GM21786 (cell line): Measurements from ENCODE around the gene PRTFDC1.
"Not testable (repeated sequence)": the region's sequence is repeated elsewhere in the genome, so short reads cannot be mapped to it uniquely, and the experiment has no call there.

Source experiments
- ATAC-seq: cut with Tn5 transposase; IDR thresholded peaks from one replicate; pipeline ENCODE4 v1.9.1; 2021; ENCODE audit not compliant: unreplicated experiment

The PRTFDC1 gene

DNA sequence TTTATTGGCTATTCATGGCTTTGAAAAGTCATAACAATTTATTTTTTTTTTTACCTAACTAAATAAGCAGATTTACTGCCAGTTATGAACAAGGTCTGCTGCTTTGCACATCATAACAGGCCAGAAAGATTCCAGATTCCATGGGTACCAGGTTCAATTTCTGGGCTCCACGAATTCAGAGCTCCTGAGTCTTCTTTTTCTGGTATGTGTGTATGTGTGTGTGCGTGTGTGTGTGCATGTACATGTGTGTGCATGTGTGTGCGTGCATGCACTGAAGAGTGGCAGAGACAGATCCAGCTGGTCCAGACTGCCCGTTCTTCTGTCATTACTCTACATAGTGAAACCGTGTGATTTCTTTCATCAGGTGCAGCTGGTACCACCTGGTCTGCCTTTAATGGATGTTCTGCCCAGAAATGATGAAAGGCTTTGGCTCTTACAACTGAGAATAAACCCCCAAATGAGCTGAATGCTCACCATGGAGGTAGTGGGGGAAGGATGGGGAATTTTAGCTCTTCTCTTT, 14.6 kb upstream of the PRTFDC1 start:
- ATAC-seq: no peak

DNA sequence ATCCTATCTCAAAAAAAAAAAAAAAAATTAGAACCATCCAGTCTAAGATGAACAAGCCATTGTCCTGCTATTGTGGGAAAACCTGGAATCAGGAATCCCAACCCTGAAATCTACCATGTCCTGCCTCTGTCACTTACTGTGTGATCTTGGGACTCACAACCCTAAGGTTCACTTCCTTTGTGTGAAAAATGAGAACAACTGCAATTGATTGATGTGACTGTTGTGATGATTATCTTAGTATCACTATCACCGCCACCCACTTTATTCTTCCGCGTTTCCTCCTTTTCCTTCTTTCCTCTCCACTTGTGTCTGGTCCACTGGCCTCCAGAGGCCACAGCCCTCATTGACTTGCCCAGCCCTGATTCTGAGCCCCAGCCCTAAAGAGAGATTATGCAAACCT, 12.6 kb upstream of the PRTFDC1 start:
- ATAC-seq: no peak

DNA sequence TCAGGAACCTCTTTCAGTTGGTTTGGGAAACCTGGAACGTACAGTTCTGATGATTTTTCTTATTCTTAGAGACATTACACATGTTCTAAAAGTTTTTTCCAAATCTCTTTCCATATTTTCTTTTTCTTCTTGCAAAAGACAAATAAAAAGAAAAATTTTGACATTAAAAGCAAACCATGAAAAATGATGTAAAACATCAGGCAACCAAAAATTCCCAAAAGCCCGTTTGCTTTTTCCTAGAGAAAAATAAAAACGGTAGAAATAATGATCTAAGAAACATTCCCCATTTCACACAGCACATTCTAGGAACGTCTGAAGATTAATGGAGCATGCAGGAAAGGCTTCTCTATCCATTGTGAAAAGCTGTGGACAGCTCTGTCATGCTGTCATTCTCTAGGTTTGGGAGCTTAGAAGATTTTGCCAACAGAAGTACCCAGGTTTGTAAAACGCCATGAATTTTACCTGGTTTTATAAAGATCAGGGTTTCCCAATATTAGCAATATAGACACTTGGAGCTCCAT, 11.2 kb upstream of the PRTFDC1 start:
- ATAC-seq: no peak

DNA sequence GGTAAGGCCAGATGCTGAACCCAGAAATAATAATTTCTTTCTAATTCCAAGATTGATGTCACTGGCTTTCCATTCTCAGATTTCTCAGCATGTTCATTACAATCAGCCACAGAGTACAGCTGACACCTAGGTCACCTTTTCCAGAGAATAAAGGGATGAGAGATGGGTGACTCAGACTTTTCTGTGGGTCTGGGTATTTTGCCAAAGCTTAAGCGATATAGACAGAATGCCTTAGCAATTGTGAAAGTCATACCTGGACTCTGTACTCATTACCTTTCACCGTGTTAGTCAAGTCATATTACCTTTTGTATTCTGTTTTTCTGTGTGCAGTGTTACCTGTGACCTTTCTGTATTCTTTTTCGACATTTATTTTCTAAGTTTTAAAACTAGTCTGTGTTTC, 10.6 kb upstream of the PRTFDC1 start:
- no peak for ATAC-seq

DNA sequence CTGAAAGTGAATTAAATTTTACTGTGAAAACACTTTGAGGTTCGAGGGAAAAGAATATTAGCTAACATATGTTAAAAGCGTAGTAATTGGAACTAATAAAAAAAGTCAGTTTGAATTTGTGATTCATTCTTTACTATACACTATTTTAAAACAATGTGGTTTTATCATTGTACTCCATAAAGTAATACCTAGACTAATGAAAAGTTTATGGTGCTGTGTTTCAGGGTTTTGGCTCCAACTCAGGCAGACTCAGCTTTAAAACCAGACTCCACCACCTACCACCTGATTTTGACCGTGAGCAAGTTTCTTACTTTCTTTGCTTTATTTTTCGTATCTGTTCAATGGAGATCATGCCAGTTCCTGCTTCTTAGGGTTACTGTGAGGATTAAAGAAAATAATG, 9.2 kb upstream of the PRTFDC1 start:
- ATAC-seq: no peak

DNA sequence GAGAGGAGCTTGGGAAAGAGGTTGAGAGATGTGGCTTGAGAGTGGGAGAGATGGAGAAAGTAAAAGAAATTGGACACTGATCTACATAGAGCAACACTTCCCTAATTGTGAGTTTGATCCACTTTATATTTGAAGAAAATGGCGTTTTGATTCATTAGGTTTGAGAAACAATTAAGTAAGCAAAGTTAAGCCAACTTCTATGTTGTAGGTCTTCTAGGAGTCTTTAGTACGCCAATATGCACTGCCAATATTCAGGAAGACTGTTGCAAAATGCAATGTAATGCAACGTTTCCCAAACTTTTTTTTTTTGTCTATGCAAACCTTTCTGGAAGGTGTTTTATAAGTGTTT, 7.0 kb upstream of the PRTFDC1 start:
- no peak for ATAC-seq

DNA sequence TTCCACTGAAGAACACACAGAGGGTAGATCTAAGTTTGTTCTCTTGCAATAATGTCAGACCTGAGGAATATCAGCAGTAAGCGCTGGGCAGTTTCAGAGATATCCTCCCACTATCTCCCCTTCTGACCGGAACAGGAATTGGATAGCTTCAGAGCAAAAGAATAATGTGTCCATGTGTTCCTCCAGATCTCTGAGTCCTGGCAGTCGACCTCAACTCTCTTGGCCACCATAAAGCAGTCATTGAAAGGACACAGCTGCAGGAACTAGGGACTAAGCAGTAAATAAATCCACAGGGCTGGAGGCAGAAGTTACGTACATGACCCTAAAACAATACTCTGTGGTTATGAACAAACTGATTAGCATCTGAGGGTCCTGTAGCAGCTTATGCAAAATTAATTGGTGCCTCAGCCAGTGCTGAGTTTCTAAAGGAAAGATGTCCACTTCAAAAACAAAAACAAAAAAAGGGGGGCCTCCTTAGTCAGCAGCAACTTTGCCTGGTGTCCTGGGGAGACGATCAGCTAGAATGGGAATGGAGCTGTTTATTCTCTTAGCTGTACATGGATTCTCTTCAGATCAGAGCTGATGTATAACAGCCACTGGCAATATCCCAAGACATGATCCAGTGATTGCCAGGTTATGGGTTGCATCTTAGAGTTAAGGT, 6.4 kb upstream of the PRTFDC1 start:
- ATAC-seq: no peak

DNA sequence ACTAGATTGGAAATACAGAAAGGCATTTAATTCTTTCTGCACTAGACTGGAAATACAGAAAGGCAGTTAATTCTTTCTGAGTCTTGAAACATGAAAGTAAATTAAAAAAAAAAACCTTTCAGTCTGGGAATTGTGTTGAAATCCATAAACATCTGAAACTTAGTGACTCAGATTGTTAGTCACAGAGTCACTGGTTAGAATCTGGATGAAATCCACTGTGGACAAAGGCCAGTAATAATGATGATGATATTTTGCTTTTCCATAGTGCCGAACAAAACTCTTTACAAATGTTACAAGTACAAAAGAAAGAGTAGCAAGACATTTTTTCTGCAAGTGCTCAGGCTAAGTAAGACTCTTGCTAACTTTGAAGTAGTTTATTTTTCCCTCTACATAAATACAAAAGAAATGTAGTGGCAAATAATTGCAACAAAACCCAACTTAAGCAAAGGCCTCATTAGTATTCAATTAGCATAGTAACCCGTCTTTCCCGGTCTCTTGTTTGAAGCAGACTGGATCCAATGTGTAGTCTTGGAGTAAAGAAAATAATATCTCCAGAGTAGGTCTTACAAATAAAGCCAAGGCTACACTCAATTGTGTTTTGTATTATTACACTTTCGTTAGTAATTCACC, 5.8 kb upstream of the PRTFDC1 start:
- ATAC-seq: no peak

DNA sequence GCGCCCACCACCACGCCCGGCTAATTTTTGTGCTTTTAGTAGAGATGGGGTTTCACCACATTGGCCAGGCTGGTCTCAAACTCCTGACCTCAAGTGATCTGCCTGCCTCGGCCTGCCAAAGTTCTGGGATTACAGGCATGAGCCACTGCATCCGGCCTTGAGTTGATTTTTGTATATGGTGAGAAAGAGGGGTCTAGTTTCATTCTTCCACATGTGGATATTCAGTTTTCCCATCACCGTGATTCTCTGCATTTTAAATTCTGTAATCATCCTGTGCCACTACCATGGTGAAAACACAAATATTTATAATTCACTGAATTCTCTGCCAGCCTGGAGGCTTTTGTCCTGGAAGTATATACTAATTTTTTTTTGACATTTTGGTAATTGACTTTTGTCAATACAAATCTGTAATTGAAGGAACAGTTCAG, 5.2 kb upstream of the PRTFDC1 start:
- not testable (repeated sequence) for ATAC-seq

DNA sequence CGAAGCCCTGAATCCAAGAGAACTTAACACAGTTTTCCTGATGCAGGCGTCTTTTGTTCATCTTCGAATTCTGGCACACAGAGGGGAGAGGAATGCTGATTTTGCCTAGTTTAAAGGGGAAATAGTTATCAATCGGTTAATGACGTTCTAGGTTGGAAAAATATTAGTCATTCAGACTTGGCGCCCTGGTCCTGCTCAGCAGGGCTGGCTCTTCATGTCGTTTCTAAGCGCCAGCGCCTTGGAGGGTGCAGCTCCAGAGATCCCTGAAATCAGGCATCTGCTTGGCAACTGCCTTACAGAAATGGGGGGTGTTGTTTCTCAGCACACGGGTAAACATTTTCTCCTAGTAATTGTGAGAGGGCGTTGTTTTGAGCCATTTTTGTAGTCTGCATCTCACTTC, 1.3 kb upstream of the PRTFDC1 start:
- ATAC-seq: no peak

DNA sequence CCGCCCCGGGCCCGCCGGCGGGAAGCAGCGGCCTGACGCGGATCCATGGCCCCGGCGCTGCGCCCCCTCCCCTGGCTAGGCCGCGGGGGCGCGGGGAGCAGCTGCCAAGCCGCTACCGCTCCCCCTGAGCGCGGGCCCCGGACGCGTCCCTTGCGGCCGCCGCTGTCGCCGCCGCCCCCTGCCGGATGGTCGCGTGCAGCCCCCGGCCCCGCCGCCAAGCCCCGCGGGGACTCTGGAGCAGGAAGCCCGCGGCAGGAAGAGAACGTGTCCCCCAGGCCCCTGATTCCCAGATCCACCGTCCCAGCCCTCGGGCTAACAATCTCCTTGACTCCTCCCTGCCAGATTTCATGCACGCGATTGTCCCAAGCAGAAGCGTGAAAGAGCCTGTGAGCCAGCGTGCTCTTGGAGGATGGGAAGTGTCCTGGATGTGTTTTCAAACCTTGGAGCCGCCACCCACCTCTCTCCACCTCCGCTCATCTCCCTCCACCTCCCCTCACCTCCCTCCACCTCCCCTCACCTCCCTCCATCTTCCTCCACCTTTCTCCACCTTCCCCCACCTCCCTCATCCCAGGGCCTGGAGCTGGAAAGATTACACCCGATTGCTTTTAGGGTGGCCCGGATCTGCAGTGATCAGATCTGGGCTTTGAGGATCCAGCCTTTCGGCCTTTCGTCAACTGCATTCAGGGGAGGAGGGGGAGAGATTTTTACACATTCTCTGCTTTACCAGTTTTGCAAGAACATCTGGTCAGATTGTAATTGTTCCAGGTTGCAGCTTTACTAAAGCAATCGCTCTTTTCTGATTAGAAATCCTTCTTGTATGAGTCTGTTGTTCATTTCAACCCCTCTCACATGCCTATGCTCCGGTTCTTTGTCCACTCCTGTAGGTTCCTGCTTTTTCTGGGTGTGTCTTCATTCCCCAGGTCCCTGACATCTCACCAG, 570 bp upstream of the PRTFDC1 start:
- ATAC-seq: peak; percentile 62

DNA sequence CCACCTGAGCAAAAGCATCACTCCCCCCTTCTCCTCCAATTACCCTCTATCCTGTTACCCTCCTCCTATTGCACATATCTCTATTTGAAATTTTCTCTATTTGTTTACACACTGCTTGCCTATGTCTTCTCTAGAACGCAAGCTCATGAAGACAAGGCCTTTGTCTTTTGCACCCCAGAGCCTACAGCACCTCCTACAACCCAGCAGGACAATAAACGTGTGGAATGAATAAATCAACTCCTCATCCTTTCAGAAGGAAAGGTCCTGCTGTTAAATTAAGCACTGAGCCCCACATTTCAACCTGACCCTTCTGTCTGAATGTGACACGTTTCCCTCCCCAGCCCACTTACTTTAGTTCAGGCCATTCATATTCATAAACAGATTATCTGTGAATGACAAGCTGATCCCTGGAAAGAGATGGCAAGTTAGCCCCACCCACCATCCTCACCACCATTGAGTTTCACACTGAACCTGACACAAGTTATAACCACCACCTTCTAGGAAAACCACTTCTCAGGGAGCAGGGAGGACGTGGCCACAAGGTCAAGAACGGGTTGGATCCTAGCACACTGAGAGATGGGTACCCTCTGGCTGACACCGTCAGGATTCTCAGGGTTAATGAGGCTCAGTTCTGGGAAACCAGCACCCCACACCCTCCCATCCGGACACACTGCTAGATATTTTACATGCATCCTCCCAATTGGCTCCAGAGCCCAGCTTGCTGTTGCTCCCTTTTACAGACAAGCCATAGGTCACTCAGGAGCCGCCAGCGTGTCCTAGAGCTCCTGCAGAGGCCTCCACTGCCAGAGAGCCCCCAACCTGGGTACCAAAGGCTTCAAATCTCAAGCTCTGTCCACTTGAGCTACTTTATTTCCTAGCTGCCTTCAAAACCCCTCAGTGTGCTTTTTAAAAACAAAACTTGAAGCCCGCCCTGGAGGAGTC, 934 bp downstream of the PRTFDC1 start:
- no peak for ATAC-seq

DNA sequence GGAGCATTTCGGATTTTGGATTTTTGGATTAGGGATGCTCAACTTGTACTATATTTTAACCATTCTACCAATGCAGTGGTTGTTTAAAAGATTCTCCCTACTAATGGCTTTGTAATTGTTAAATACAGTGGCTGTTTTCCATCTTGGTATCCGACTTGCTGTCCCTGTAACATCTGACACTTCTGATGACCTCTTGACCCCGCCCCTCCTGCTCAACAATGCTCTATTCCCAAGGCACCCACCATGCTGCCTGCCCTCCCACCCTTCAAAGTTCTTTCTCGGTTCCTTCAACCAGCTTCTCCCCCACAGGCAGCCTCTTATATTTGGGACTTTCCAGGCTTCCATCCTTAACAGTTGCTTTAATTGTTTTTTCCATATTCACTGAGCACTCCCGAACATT, 2.0 kb downstream of the PRTFDC1 start:
- no peak for ATAC-seq

DNA sequence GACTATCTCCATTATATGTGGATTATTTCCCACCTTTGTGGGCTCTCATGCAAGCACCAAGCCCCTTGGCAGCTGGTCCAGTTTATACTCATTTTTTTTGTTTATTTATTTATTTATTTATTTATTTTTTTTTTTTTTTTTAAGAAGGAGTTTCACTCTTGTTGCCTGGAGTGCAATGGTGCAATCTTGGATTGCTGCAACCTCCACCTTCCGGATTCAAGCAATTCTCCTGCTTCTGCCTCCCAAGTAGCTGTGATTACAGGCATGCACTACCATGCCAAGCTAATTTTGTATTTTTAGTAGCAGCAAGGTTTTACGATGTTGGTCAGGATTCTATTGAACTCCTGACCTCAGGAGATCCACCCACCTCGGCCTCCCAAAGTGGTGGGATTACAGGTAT, 2.8 kb downstream of the PRTFDC1 start:
- ATAC-seq: no peak

DNA sequence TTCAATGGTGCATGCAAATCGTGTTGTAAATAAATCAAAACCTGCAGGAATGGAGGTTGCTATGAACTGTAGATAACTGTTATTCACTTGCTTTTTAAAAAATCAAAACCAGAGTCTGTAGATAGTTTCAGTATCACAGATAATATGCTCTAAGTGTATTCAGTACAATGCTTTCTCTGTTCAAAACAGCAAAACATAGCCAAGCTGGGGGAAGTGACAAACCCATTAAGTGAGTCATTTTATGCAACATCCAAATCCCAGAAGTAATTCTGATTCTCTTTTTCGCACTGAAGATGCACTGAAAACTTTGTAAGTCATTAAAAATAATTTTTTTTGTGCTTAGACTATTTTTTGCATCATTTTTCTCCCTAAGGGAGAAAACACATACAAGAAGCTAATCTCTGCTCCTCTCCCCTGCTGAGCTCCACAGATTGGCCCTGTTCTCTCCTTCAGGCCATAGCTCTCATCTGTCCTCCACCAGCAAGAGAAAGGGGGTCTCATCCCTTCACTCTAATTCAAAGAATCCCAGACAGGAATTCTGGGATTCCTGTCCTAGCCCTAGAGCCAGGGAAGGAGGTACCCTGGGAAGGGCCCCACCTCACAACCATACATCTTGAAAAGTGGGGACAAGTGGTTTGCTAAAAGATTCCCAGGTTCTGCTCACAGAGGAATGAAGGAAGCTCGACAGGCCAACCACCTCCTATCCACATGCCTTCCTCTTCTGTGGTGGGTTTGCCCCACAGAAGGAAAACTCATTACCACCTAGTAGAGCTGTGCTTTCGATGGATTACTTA, 4.9 kb downstream of the PRTFDC1 start:
- peak; percentile 81 for ATAC-seq

DNA sequence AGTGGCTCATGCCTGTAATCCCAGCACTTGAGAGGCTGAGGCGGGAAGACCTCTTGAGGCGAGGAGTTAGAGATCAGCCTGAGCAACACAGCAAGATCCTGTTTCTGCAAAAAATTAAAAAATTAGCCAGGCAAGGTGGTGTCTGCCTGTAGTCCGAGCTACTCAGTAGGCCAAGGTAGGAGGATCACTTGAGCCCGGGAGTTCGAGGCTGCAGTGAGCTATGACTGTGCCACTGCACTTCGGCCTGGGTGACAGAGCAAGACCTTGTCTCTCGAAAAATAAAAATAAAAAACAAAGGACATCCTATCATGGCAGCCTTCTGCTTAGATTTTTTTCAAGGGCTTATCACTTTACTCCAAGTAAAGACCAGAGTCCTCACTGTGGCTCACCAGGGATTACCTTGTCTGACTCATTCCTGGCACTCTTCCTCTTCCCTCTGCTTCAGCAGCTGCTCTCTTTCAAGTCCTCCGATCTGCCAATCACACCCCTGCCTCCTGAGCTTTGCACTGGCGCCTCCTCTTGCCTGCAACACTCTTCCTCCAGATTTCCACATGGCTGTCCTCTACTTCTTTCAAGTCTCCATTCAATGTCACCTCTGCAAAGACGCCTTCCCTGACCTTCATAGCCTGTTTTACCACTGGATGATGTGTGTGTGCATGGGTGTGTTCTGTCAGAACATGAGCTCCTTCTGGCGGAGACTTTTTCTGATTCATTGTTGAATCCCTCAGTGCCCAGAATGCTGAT, 7.7 kb downstream of the PRTFDC1 start:
- ATAC-seq: no peak

DNA sequence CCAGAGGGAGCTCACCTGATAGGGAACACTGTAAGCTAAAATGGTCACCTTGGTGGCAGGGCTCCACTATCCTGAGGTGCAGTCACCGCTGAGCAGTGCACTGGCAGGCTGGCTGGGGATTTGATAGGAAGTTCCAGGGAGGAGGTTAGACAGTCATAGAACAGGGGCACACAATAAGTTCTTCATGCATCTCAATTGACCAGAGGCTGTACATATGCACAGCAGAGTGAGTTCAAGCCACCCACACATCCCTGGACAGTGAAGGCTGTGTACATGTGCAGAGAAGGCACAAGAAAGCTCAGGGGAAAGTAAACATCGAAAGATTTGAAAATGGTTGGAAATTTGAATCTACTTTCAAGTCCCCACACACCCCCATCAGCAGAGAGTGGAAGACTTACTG, 13.9 kb downstream of the PRTFDC1 start:
- ATAC-seq: no peak

DNA sequence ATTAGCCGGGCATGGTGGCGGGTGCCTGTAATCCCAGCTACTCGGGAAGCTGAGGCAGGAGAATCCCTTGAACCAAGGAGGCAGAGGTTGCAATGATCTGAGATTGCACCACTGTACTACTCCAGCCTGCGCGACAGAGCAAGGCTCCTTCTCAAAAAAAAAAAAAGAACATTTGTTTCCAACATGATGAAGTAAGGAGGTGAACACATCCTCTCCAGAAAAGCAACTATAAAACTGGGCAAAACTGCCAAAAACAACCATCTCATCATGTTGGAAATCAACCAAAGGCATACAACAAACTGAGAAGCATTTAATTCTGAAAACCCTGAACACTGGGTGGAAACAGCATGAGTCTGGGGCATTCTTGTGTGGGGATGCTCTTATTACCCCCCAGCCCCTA, 14.3 kb downstream of the PRTFDC1 start:
- ATAC-seq: no peak
